HG02678 (cell line): Measurements from ENCODE around the gene FBXO24.
"Not testable (repeated sequence)": the region's sequence is repeated elsewhere in the genome, so short reads cannot be mapped to it uniquely, and the experiment has no call there.

Experiments used
- ATAC-seq: cut with Tn5 transposase; IDR thresholded peaks from one replicate; pipeline ENCODE4 v1.9.1; 2021; ENCODE audit warnings: mild to moderate bottlenecking, moderate library complexity; ENCODE audit not compliant: unreplicated experiment

Gene FBXO24

GRCh38 chr7:100559127-100559526 is 27.0 kb upstream of the FBXO24 start:
- no peak for ATAC-seq

GRCh38 chr7:100561491-100562194 is 24.5 kb upstream of the FBXO24 start:
- no peak for ATAC-seq

GRCh38 chr7:100562195-100563099 is 23.7 kb upstream of the FBXO24 start:
- ATAC-seq = no peak

GRCh38 chr7:100563100-100563564 is 23.0 kb upstream of the FBXO24 start:
- no peak for ATAC-seq

- no peak for ATAC-seq
Observed at GRCh38 chr7:100563809-100564400, 22.2 kb upstream of the FBXO24 start.

GRCh38 chr7:100564405-100564804 is 21.7 kb upstream of the FBXO24 start:
- ATAC-seq = not testable (repeated sequence)

GRCh38 chr7:100565133-100565571 is 21.0 kb upstream of the FBXO24 start:
- ATAC-seq = no peak

- ATAC-seq = no peak
Observed at GRCh38 chr7:100566018-100566531, 20.1 kb upstream of the FBXO24 start.

- no peak for ATAC-seq
Observed at GRCh38 chr7:100567031-100567730, 18.9 kb upstream of the FBXO24 start.

GRCh38 chr7:100567751-100568175 is 18.4 kb upstream of the FBXO24 start:
- no peak for ATAC-seq

GRCh38 chr7:100568176-100568895 is 17.8 kb upstream of the FBXO24 start:
- ATAC-seq = no peak

- no peak for ATAC-seq
Observed at GRCh38 chr7:100568896-100569844, 17.0 kb upstream of the FBXO24 start.

GRCh38 chr7:100570954-100571828 is 14.9 kb upstream of the FBXO24 start:
- no peak for ATAC-seq

GRCh38 chr7:100571829-100572116 is 14.4 kb upstream of the FBXO24 start:
- ATAC-seq = no peak

- no peak for ATAC-seq
Observed at GRCh38 chr7:100572281-100572948, 13.7 kb upstream of the FBXO24 start.

- no peak for ATAC-seq
Observed at GRCh38 chr7:100572949-100573675, 13.0 kb upstream of the FBXO24 start.
